ENCODE measurements around the gene TRIM13.

DNA sequence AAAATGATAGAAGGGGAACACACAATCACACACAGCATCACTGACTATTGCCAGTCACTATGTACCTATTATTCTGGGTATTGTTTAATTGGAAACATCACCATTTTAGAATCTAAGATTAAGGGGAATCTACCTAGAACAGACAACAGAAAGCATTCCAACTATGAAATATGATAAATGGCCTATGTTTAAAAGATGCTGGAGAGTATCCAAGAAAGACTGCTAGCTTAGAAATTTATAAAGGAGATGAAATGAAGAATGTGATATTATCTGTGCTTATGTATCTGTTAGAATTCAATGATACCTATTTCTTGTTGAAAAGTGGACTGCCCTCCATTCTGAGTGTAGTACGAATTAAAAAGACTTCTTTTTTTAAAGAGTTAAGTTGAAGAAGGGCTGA is 68.9 kb downstream of the TRIM13 start:
- no peak for TF ChIP-seq ZNF672 (CRISPR knock-in tag; IDR thresholded peaks at IDR 0.05)
- TF ChIP-seq, protein P1, sequence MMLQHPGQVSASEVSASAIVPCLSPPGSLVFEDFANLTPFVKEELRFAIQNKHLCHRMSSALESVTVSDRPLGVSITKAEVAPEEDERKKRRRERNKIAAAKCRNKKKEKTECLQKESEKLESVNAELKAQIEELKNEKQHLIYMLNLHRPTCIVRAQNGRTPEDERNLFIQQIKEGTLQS (CRISPR knock-in tag; IDR thresholded peaks at IDR 0.05), result no peak
- TF ChIP-seq POLR2A (IDR thresholded peaks at IDR 0.05; ENCODE audit: insufficient read depth in 1 of 2, low read depth in 2 of 2, low read length in 2 of 2), result no peak
- TF ChIP-seq, protein P2, sequence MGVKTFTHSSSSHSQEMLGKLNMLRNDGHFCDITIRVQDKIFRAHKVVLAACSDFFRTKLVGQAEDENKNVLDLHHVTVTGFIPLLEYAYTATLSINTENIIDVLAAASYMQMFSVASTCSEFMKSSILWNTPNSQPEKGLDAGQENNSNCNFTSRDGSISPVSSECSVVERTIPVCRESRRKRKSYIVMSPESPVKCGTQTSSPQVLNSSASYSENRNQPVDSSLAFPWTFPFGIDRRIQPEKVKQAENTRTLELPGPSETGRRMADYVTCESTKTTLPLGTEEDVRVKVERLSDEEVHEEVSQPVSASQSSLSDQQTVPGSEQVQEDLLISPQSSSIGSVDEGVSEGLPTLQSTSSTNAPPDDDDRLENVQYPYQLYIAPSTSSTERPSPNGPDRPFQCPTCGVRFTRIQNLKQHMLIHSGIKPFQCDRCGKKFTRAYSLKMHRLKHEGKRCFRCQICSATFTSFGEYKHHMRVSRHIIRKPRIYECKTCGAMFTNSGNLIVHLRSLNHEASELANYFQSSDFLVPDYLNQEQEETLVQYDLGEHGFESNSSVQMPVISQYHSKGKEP (CRISPR knock-in tag; IDR thresholded peaks at IDR 0.05), result no peak
- TF ChIP-seq, protein P3, sequence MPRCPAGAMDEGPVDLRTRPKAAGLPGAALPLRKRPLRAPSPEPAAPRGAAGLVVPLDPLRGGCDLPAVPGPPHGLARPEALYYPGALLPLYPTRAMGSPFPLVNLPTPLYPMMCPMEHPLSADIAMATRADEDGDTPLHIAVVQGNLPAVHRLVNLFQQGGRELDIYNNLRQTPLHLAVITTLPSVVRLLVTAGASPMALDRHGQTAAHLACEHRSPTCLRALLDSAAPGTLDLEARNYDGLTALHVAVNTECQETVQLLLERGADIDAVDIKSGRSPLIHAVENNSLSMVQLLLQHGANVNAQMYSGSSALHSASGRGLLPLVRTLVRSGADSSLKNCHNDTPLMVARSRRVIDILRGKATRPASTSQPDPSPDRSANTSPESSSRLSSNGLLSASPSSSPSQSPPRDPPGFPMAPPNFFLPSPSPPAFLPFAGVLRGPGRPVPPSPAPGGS (CRISPR knock-in tag; IDR thresholded peaks at IDR 0.05), result no peak
- TF ChIP-seq TAF1 (CRISPR knock-in tag; IDR thresholded peaks at IDR 0.05), result no peak
- TF ChIP-seq FOXK2 (IDR thresholded peaks at IDR 0.05), result no peak
- TF ChIP-seq, protein P4, sequence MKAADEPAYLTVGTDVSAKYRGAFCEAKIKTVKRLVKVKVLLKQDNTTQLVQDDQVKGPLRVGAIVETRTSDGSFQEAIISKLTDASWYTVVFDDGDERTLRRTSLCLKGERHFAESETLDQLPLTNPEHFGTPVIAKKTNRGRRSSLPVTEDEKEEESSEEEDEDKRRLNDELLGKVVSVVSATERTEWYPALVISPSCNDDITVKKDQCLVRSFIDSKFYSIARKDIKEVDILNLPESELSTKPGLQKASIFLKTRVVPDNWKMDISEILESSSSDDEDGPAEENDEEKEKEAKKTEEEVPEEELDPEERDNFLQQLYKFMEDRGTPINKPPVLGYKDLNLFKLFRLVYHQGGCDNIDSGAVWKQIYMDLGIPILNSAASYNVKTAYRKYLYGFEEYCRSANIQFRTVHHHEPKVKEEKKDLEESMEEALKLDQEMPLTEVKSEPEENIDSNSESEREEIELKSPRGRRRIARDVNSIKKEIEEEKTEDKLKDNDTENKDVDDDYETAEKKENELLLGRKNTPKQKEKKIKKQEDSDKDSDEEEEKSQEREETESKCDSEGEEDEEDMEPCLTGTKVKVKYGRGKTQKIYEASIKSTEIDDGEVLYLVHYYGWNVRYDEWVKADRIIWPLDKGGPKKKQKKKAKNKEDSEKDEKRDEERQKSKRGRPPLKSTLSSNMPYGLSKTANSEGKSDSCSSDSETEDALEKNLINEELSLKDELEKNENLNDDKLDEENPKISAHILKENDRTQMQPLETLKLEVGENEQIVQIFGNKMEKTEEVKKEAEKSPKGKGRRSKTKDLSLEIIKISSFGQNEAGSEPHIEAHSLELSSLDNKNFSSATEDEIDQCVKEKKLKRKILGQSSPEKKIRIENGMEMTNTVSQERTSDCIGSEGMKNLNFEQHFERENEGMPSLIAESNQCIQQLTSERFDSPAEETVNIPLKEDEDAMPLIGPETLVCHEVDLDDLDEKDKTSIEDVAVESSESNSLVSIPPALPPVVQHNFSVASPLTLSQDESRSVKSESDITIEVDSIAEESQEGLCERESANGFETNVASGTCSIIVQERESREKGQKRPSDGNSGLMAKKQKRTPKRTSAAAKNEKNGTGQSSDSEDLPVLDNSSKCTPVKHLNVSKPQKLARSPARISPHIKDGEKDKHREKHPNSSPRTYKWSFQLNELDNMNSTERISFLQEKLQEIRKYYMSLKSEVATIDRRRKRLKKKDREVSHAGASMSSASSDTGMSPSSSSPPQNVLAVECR (CRISPR knock-in tag; IDR thresholded peaks at IDR 0.05; ENCODE audit: borderline replicate concordance), result no peak
- no peak for TF ChIP-seq NKX3-1 (CRISPR knock-in tag; IDR thresholded peaks at IDR 0.05)
- no peak for TF ChIP-seq ZNF136 (CRISPR knock-in tag; IDR thresholded peaks at IDR 0.05; ENCODE audit: low read depth)
- TF ChIP-seq, protein P5, sequence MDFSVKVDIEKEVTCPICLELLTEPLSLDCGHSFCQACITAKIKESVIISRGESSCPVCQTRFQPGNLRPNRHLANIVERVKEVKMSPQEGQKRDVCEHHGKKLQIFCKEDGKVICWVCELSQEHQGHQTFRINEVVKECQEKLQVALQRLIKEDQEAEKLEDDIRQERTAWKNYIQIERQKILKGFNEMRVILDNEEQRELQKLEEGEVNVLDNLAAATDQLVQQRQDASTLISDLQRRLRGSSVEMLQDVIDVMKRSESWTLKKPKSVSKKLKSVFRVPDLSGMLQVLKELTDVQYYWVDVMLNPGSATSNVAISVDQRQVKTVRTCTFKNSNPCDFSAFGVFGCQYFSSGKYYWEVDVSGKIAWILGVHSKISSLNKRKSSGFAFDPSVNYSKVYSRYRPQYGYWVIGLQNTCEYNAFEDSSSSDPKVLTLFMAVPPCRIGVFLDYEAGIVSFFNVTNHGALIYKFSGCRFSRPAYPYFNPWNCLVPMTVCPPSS (IDR thresholded peaks at IDR 0.05), result no peak
- TF ChIP-seq HOXA5 (CRISPR knock-in tag; IDR thresholded peaks at IDR 0.05), result no peak
- TF ChIP-seq, protein P6, sequence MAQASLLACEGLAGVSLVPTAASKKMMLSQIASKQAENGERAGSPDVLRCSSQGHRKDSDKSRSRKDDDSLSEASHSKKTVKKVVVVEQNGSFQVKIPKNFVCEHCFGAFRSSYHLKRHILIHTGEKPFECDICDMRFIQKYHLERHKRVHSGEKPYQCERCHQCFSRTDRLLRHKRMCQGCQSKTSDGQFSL (CRISPR knock-in tag; IDR thresholded peaks at IDR 0.05), result no peak
- no peak for TF ChIP-seq ZSCAN25 (CRISPR knock-in tag; IDR thresholded peaks at IDR 0.05)
